Activated CD8-positive, alpha-beta memory T cell treated with anti-CD3 and anti-CD28 coated beads, Interleukin-2, amount 10 ng/mL, durations not matched to agents 7 days and 5 days (primary cell): Measurements from ENCODE around the gene GALNT14. TPM values are rescaled to one million over a fixed set of nuclear protein-coding genes. Genes with fewer than 3 reads are reported as not detected.

Source experiments
- ATAC-seq: fragments of 150-1000 bp; cut with Tn5 transposase; one replicate; pipeline ENCODE4 v1.10.0; 2021; ENCODE audit warnings: moderate library complexity
- CTCF ChIA-PET: fragments of 350-600 bp; sonication (Branson Sonifier 250); formaldehyde crosslinking; loops from one replicate; lab custom pipeline; 2021; ENCODE audit warnings: antibody characterized with exemption; lab: Charles Lee
- DNase-seq: peaks from one replicate; pipeline ENCODE4 v3.0.0-alpha.2; 2020
- H3K27ac Mint-ChIP-seq: one replicate; pipeline ENCODE4 v1.8.0; 2021; ENCODE audit warnings: mild to moderate bottlenecking, mixed read lengths
- H3K27me3 Mint-ChIP-seq: one replicate; pipeline ENCODE4 v1.8.0; 2021; ENCODE audit warnings: mixed read lengths
- H3K36me3 Mint-ChIP-seq: one replicate; pipeline ENCODE4 v1.8.0; 2021; ENCODE audit warnings: mild to moderate bottlenecking, mixed read lengths
- H3K4me1 Mint-ChIP-seq: one replicate; pipeline ENCODE4 v1.8.0; 2021; ENCODE audit warnings: mixed read lengths
- H3K4me3 Mint-ChIP-seq: one replicate; pipeline ENCODE4 v1.8.0; 2021; ENCODE audit warnings: mild to moderate bottlenecking, moderate library complexity, mixed read lengths
- H3K9me3 Mint-ChIP-seq: one replicate; pipeline ENCODE4 v1.8.0; 2022; ENCODE audit warnings: low read depth, mixed read lengths
- total RNA-seq, 2 experiments: library from RNA; stranded (reverse); gene quantifications; one replicate each; pipeline ENCODE4 v1.2.3, GENCODE V29; 2021

Gene GALNT14
- total RNA-seq, 2 experiments from 2014 or later, result 0.42 TPM; not detected in 1

DNA sequence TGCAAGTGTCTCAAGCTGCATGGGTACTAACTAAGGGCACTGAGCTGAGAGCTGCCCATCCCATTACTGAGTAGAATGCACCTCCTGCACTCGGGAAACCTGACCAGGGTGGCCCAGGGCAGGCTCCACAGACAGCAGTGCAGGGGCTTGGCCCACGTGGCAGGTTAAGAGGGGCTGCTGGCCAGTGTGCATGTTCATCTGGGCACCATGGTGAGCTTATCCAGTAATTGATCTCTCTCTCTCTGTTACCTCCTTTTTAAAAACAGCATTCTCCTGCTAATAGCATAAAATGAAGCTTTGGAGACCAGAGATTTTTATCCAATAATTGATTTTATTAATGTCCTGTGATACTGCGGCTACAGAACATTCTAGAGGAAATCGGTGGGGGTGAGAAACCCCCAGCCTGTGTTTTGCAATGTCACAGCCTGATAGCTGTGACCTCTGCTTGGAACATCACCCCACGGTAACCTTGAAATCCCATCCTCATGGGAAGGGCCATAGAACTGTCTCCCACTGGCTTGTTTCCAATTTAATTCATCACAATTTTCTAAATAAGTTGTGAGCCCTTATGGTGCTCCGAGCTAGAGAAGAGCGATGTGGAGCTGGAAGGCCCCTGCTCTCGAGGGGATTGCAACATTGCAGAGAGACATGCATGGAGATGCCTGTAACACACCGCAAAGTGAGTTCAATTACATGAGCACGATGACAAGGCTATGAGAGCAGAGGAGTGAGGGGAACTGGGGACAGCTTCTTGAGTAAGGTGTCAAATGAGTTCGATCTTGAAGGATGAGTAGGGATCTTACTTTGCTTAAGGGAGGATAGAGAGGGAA lies 143.8 kb downstream of the GALNT14 start:
- no peaks in the 10 kb centered on the region for H3K4me1 Mint-ChIP-seq
- H3K4me3 Mint-ChIP-seq, result no peak overlapping the region
- H3K27ac Mint-ChIP-seq, result no peak overlapping the region
- DNase-seq (no peak), ATAC-seq (no peak)
- peaks cover 6% of the 10 kb centered on the region for H3K27me3 Mint-ChIP-seq
- no peaks in the 10 kb centered on the region for H3K36me3 Mint-ChIP-seq
- no peaks in the 10 kb centered on the region for H3K9me3 Mint-ChIP-seq
- CTCF ChIA-PET, result no interaction called here

DNA sequence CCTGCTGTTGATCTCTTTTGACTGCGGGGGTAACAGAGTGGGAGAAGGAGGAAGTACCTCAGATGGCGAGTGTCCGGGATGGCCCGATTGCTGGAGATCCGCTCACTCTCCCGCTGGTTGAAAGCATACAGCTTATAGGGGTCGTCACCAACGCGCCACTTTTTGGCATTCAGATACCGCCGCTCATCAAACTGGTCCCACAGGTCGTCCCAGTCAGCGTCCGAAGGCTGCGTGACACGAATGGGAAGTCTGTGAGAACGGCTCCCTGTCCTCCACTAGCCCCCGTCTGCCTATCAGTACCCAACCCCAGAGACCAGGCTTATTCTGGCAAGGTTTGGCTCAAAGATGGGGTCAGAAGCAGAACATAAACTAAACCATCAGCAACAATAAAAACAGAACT lies 145.5 kb downstream of the GALNT14 start:
- ATAC-seq, result no peak
- CTCF ChIA-PET, result interaction anchor here (1.1 kb wide), 1 partner anchor 178 kb away, joined by 3 read pairs; no protein-coding TSS in a partner anchor
- Mint-ChIP-seq H3K27ac (no peak overlapping the region), H3K36me3 (no peaks in the 10 kb centered on the region), H3K4me3 (no peak overlapping the region), H3K4me1 (no peaks in the 10 kb centered on the region), H3K9me3 (no peaks in the 10 kb centered on the region), H3K27me3 (no peaks in the 10 kb centered on the region)
- no peak for DNase-seq

DNA sequence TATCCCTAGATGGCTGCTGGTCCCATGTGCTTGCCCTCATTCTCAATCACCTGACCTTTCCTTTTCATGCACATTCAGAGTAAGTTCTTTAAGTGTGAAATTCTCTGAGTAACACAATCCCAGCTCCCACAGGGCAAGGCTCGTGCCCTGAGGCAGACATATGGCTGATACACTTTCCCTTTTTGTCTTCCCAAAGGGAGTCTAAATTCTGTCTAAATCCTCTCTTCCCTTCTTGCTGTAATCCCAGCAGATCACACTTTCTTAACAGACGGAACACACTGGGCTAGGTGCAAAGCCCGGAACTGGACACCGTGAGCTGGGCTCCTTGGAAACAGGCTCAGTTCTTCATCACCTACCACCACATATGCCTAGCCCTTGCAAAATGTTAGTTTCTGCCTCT lies 147.6 kb downstream of the GALNT14 start:
- Mint-ChIP-seq H3K9me3 (no peaks in the 10 kb centered on the region), H3K4me1 (no peaks in the 10 kb centered on the region), H3K36me3 (no peaks in the 10 kb centered on the region), H3K4me3 (no peak overlapping the region), H3K27ac (no peak overlapping the region), H3K27me3 (no peaks in the 10 kb centered on the region)
- CTCF ChIA-PET, result no interaction called here
- no peak for DNase-seq
- ATAC-seq, result no peak

DNA sequence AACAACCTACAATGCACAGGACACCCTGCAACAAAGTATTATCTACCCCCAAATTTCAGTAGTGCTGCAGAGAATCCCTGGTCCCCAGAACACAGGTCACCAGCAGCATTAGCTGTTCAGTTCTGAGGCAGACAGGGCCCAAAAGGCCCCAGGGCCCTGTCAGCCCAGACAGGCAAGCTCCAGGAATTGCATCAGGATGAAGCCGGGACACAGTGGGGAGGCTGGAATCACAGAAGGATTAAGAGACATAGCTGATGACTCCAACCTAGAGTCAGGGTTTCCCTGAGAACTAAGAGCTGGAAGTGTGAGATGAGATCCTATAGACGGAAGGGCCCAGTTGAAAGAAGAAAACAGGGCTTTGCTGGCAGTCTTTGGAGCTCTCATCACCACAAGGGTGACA lies 148.1 kb downstream of the GALNT14 start:
- DNase-seq (no peak), ATAC-seq (no peak)
- H3K4me3 Mint-ChIP-seq, result no peak overlapping the region
- CTCF ChIA-PET, result no interaction called here
- H3K9me3 Mint-ChIP-seq, result no peaks in the 10 kb centered on the region
- no peak overlapping the region for H3K27ac Mint-ChIP-seq
- no peaks in the 10 kb centered on the region for H3K36me3 Mint-ChIP-seq
- no peaks in the 10 kb centered on the region for H3K4me1 Mint-ChIP-seq
- peaks cover under 1% of the 10 kb centered on the region for H3K27me3 Mint-ChIP-seq

DNA sequence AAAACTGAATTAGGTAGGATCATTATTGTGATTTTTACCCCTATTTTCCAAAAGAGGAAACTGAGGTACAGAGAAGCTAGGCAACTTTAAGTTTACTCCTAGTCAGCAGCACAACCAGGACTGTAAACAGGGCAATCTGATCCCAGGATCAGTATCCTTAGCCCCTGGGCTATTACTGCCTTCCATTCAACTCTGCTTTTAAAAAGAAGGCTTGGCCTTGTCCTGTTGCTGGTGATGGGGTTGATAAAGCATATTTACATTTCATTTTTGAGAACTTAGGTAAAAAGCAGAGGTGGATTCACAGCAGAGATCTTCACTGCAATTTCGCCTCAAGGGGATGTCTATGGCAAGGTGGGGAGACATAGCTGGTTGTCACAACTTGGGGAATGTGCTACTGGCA lies 148.5 kb downstream of the GALNT14 start:
- Mint-ChIP-seq H3K4me1 (no peaks in the 10 kb centered on the region), H3K4me3 (no peak overlapping the region), H3K27ac (no peak overlapping the region), H3K36me3 (no peaks in the 10 kb centered on the region), H3K9me3 (no peaks in the 10 kb centered on the region), H3K27me3 (peaks cover 2% of the 10 kb centered on the region)
- DNase-seq (no peak), ATAC-seq (no peak)
- CTCF ChIA-PET, result no interaction called here

DNA sequence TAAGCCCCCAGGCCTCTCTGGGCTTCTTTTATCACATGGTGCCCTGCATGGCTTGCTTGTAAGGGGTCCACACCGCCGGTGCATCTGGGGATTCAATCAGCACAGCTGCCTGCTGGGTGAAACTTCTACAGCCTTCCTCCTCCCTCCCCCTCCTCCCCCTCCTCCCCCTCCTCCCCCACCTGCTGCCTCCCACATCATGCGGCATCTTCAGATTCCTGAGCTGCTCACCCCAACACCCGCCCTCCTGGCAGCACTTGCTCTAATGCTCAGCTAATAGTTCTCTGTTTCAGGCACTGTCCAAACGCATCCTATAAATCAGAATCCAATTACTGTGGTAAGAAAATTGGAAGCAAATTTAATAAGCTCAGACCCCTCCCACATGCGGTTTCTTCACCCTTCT lies 150.7 kb downstream of the GALNT14 start:
- H3K4me1 Mint-ChIP-seq, result no peaks in the 10 kb centered on the region
- ATAC-seq, result no peak
- H3K9me3 Mint-ChIP-seq, result no peaks in the 10 kb centered on the region
- peaks cover 10% of the 10 kb centered on the region for H3K27me3 Mint-ChIP-seq
- H3K4me3 Mint-ChIP-seq, result no peak overlapping the region
- H3K36me3 Mint-ChIP-seq, result no peaks in the 10 kb centered on the region
- no peak overlapping the region for H3K27ac Mint-ChIP-seq
- DNase-seq, result no peak
- CTCF ChIA-PET, result no interaction called here

DNA sequence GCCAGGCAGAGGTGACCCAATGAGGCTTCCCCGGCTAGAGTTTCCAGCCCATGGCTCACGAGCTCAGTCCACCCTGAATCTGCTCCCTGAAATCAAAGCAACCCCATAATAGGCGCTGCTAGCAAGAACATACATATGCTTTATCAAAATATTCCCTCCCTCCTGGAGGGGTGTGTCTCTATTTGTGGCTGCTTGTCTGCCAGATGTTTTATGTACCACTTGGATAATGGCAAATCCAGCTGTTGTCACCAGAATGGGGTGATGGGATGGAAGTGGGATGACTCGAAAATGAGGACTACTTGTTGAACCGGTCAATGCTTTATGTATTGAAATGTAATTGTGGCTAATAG lies 152.0 kb downstream of the GALNT14 start:
- no peaks in the 10 kb centered on the region for H3K4me1 Mint-ChIP-seq
- peaks cover 12% of the 10 kb centered on the region for H3K27me3 Mint-ChIP-seq
- no peak for DNase-seq
- CTCF ChIA-PET, result interaction anchor here (1.5 kb wide), 1 partner anchor 184 kb away, joined by 4 read pairs; no protein-coding TSS in a partner anchor
- no peak for ATAC-seq
- no peak overlapping the region for H3K4me3 Mint-ChIP-seq
- H3K27ac Mint-ChIP-seq, result no peak overlapping the region
- H3K9me3 Mint-ChIP-seq, result no peaks in the 10 kb centered on the region
- no peaks in the 10 kb centered on the region for H3K36me3 Mint-ChIP-seq

DNA sequence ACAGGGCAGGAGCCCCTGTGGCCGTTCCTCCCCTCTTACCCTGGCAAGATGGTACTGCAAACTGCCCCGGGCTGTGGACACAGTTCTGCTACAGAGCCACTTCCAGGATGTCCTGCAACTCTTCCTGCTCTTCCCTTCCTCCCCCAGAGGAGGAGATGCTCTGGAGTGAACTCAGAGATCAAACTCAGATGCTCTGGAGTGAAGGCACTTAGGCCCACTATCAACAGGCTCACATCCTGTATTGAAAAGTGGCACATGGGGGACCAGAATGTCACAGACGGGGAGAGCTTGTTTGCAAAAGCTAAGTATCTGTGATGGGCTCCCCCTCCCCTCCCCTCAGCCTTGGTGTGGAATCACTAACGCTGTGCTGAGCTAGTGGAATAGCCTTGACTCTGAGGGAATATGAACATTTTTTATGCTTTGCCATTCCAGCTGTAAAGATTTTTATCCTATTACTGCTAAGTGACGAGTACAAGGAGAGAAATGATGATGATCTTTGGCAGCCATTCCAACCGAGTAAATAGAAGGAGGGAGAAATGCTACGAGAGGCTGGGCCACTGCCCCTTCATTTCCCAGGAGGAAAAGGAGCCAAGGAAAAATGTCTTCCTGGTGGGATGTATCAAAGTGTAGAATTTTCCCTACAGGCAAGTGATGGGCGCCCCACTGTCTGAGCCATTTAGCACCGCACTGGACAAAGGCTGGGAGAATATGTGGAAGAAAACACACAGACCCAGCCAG lies 152.6 kb downstream of the GALNT14 start:
- H3K27ac Mint-ChIP-seq, result no peak overlapping the region
- no peaks in the 10 kb centered on the region for H3K9me3 Mint-ChIP-seq
- H3K27me3 Mint-ChIP-seq, result peaks cover 12% of the 10 kb centered on the region
- no peaks in the 10 kb centered on the region for H3K4me1 Mint-ChIP-seq
- H3K36me3 Mint-ChIP-seq, result no peaks in the 10 kb centered on the region
- no peak overlapping the region for H3K4me3 Mint-ChIP-seq
- DNase-seq (no peak), ATAC-seq (no peak)
- CTCF ChIA-PET, result interaction anchor here (1.5 kb wide), 1 partner anchor 184 kb away, joined by 4 read pairs; no protein-coding TSS in a partner anchor

DNA sequence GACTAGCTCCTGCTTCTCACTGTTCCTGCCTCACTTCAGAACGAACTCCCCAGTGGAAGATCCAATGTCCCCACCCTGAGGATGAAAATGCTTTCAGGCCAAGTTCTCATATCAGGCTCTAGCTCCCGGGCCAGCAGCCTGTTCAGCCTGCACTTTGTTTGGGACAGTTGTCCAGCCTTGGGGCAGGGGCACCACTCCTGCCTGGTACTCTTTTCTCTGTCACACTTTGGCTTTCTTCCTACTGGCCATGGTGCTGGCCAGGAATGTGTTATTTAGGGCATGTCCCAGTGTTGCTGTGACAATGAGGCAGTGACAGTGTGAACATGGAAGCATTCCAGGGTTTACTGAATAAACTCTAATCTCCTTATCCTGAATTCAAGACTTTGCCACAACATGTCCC lies 154.1 kb downstream of the GALNT14 start:
- Mint-ChIP-seq H3K9me3 (no peaks in the 10 kb centered on the region), H3K4me3 (no peak overlapping the region), H3K4me1 (no peaks in the 10 kb centered on the region), H3K27ac (no peak overlapping the region), H3K36me3 (no peaks in the 10 kb centered on the region), H3K27me3 (peaks cover 12% of the 10 kb centered on the region)
- DNase-seq, result no peak
- no peak for ATAC-seq
- CTCF ChIA-PET, result no interaction called here

DNA sequence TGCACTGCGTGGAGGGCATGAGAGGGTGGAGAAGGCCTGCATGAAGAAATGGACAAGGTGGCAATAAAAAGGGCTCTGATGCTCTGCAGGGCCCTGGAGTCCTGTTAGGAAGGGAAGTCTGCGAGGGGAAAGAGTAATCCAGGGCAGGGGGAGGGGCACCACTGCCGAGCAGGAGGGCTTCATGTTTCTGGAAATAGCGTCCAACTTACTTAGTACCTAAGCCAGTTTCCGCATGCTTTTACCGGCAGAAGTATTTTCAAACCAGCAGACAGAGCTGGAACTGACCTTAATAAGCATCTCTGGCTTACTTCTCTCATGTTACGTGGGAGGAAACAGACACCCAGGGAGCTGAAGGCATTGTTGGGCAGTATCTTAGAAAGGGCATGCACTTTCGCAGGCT lies 156.7 kb downstream of the GALNT14 start:
- Mint-ChIP-seq H3K9me3 (no peaks in the 10 kb centered on the region), H3K36me3 (no peaks in the 10 kb centered on the region), H3K27ac (no peak overlapping the region), H3K4me3 (no peak overlapping the region), H3K27me3 (peaks cover 14% of the 10 kb centered on the region), H3K4me1 (peaks cover 7% of the 10 kb centered on the region)
- ATAC-seq (no peak), DNase-seq (no peak)
- CTCF ChIA-PET, result no interaction called here

DNA sequence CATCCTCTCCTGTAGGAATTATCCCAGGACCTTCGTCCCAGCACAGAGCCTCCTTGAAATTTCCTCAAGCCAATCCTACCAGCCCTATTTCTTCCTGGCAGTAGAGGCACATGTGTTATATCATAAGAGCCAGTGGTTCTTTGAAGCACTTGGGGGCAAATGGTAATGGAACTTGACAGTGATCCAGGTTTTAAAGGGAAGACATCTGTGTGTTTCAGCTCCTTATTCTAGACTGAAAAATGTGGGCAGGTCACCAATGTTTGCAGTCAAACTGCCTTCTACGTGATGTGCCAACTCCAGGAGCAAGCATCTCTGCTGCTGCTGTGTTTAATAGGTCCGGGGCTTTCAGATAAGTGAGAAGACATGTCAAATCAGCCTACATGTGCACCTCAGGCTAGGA lies 157.1 kb downstream of the GALNT14 start:
- DNase-seq (no peak), ATAC-seq (no peak)
- Mint-ChIP-seq H3K9me3 (no peaks in the 10 kb centered on the region), H3K36me3 (no peaks in the 10 kb centered on the region), H3K27me3 (peaks cover 16% of the 10 kb centered on the region), H3K4me1 (peaks cover 7% of the 10 kb centered on the region), H3K4me3 (no peak overlapping the region), H3K27ac (no peak overlapping the region)
- CTCF ChIA-PET, result no interaction called here

DNA sequence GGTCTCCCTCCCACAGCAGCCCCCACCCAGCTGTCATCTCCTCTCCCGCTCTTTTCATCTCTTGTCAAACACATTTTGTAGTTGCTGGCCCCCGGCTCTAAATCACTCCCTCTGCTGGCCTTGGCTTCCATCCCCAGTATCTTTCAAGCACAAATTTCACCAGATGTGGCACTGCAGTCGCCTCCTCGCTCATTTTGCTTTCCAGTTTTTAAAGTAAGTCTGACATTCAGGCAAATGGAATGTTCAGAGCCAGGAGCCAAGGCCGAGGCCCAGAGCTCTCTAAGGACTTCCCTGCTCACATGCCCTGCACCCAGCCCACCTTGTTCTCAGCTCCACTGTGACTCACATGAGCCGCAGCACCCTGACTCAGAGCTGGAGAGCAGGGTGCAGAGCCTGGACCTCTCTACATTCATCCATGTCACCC lies 158.4 kb downstream of the GALNT14 start:
- Mint-ChIP-seq H3K4me1 (peaks cover 7% of the 10 kb centered on the region), H3K4me3 (no peak overlapping the region), H3K36me3 (no peaks in the 10 kb centered on the region), H3K27me3 (peaks cover 22% of the 10 kb centered on the region), H3K9me3 (no peaks in the 10 kb centered on the region), H3K27ac (no peak overlapping the region)
- CTCF ChIA-PET, result no interaction called here
- ATAC-seq (no peak), DNase-seq (no peak)

DNA sequence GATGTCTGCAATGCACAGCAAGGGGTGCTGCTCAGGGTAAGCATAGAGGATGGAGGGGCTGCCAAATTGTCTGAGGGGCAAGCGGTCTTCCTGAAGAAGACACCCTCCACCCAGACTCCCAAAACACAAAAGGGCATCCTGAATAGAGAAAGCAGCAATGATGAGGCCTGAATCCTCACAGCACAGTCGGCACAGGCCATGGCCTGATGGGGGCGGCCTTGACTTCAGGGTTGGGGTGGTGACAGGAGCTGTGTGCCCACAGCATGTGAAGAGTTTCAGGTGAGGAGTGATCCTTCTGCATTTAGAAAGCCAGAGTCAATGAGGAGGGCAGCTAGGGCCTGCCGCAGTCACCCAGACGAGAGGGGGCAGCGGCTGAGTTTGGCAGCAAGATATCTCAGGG lies 159.4 kb downstream of the GALNT14 start:
- DNase-seq (no peak), ATAC-seq (no peak)
- peaks cover 7% of the 10 kb centered on the region for H3K4me1 Mint-ChIP-seq
- CTCF ChIA-PET, result no interaction called here
- H3K9me3 Mint-ChIP-seq, result no peaks in the 10 kb centered on the region
- no peak overlapping the region for H3K4me3 Mint-ChIP-seq
- H3K27ac Mint-ChIP-seq, result no peak overlapping the region
- H3K36me3 Mint-ChIP-seq, result no peaks in the 10 kb centered on the region
- H3K27me3 Mint-ChIP-seq, result peaks cover 28% of the 10 kb centered on the region

DNA sequence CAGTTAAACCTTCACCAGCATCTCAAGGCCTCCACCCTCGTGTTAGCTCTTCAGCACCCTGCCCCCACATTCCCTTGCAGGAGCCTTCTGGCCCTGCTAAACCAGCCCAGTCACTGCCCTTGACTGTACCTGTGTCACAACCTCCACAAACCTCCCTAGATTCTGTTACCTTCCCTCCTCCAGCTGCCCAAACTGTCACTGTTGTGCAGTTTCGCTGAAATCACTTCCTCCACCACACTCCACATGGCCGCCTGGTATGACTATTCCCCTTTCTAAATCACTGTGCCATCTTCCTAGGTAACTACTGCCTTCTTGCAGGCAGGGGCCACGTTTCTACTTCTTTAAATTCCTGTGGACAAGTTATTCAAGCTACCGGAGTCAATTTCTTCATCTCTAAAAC lies 160.2 kb downstream of the GALNT14 start:
- ATAC-seq (peak; percentile 23), DNase-seq (peak; percentile 41)
- H3K36me3 Mint-ChIP-seq, result no peaks in the 10 kb centered on the region
- H3K27me3 Mint-ChIP-seq, result peaks cover 23% of the 10 kb centered on the region
- peaks cover 7% of the 10 kb centered on the region for H3K4me1 Mint-ChIP-seq
- H3K27ac Mint-ChIP-seq, result no peak overlapping the region
- CTCF ChIA-PET, result no interaction called here
- no peaks in the 10 kb centered on the region for H3K9me3 Mint-ChIP-seq
- H3K4me3 Mint-ChIP-seq, result no peak overlapping the region
